PC-9 (cell line): ENCODE data around the gene GLB1L2.

Experiments used
- EZH2 ChIP-seq: fragments of 200-600 bp; sonication (generic); IDR thresholded peaks from 2 replicates; pipeline ENCODE4 v1.8.0; 2017; ENCODE audit warnings: antibody characterized with exemption, low read depth
- TF ChIP-seq, protein P1 (sequence below): fragments of 200-600 bp; sonication (generic); conservative IDR thresholded peaks from 2 replicates; pipeline ENCODE4 v1.6.1; 2017; ENCODE audit warnings: mixed run types, antibody characterized with exemption, mild to moderate bottlenecking, moderate library complexity

DNA sequence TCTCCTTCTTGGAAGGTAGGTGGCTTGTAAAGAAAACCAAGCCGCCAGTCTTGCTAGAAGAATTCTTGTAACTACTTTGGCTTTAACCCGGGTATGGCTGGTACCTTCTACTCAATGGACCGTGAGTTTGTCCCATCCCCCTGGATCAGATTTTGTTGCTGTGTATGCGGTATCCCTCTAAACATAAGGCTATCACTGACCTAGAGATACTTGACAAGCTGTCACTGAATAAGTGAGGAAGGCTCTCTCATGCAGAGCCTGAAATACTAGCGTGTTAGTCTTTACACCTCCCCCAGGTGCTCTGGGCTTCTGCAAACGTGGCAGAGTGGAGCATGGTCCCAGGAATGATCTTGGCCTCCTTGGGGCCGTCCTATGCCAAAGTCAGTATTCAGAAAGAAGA lies 34.5 kb downstream of the GLB1L2 start:
- TF ChIP-seq, protein P1, sequence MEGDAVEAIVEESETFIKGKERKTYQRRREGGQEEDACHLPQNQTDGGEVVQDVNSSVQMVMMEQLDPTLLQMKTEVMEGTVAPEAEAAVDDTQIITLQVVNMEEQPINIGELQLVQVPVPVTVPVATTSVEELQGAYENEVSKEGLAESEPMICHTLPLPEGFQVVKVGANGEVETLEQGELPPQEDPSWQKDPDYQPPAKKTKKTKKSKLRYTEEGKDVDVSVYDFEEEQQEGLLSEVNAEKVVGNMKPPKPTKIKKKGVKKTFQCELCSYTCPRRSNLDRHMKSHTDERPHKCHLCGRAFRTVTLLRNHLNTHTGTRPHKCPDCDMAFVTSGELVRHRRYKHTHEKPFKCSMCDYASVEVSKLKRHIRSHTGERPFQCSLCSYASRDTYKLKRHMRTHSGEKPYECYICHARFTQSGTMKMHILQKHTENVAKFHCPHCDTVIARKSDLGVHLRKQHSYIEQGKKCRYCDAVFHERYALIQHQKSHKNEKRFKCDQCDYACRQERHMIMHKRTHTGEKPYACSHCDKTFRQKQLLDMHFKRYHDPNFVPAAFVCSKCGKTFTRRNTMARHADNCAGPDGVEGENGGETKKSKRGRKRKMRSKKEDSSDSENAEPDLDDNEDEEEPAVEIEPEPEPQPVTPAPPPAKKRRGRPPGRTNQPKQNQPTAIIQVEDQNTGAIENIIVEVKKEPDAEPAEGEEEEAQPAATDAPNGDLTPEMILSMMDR, result no peak
- TF ChIP-seq EZH2, result no peak
